Aorta (tissue), 5 donors: ENCODE measurements around the gene RBM47. TPM values are rescaled to one million over a fixed set of nuclear protein-coding genes. Genes with fewer than 3 reads are reported as not detected.
A peak's percentile ranks its signal among the peaks of the same experiment; 100 is the strongest.

ENCODE experiments used
- ATAC-seq: fragments of 200-7000 bp; cut with Tn5 transposase; one replicate; pipeline ENCODE4 v1.9.1; 2022; ENCODE audit warnings: moderate library complexity; ENCODE audit not compliant: low FRiP score
- DNase-seq, 2 donors: peaks; one replicate each; pipeline ENCODE4 v3.0.0-alpha.2; 2020
- H3K27ac ChIP-seq, 2 donors: one replicate each; pipeline ENCODE4 v1.5.1; 2013; ENCODE audit warnings: low read length in 2 of 2, mild to moderate bottlenecking in 2 of 2, moderate library complexity in 2 of 2, control low read depth in 1 of 2, inconsistent platforms in 1 of 2, low read depth in 1 of 2
- H3K27me3 ChIP-seq, 2 donors: one replicate each; pipeline ENCODE4 v1.6.1; 2013; ENCODE audit warnings: control low read depth in 1 of 2, low read length in 1 of 2, mild to moderate bottlenecking in 1 of 2, moderate library complexity in 1 of 2; ENCODE audit not compliant: insufficient read depth in 2 of 2, control insufficient read depth in 1 of 2
- H3K36me3 ChIP-seq, 2 donors: one replicate each; pipeline ENCODE4 v1.6.1; 2013; ENCODE audit warnings: control low read depth in 1 of 2, low read length in 1 of 2, mild to moderate bottlenecking in 1 of 2; ENCODE audit not compliant: insufficient read depth in 2 of 2, control insufficient read depth in 1 of 2
- H3K4me1 ChIP-seq, 2 donors: one replicate each; pipeline ENCODE4 v1.6.1; 2013; ENCODE audit warnings: low read length in 2 of 2, control low read depth in 1 of 2, mild to moderate bottlenecking in 1 of 2, moderate library complexity in 1 of 2; ENCODE audit not compliant: insufficient read depth in 2 of 2, control insufficient read depth in 1 of 2
- H3K4me3 ChIP-seq, 2 donors: one replicate each; pipeline ENCODE4 v1.5.1; 2013; ENCODE audit warnings: low read length in 2 of 2, control low read depth in 1 of 2, mild to moderate bottlenecking in 1 of 2
- H3K9me3 ChIP-seq: one replicate; pipeline ENCODE4 v1.6.1; 2013; ENCODE audit warnings: mild to moderate bottlenecking, low read length; ENCODE audit not compliant: control insufficient read depth
- whole genome bisulfite sequencing, 2 donors: extraction: QIAGEN DNeasy Blood & Tissue Kit; methylation state at CpG; one replicate each; pipeline ENCODE4 v1.1.7; 2013; 5-methylcytosine and 5-hydroxymethylcytosine counted together
- intact Hi-C, 2 donors: fragments of 100-400 bp; cut with DNase I; formaldehyde crosslinking; loops; one replicate each; pipeline versions ENCODE4 v1.14.2 to v1.15.0; 2022
- polyA plus RNA-seq, 2 donors: library from polyadenylated mRNA; stranded (reverse); fragments of 200-250 nt; gene quantifications; one replicate each; pipeline ENCODE4 v1.2.3, GENCODE V29; 2013
- total RNA-seq, 2 donors: library from RNA; stranded (reverse); fragmentation: NEBNext Ultra II Directional; extraction: Animal tissue kit (Norgen Biotek cat#: 25700); gene quantifications; one replicate each; pipeline ENCODE4 v1.2.1, GENCODE V29; 2021
- donor health status: healthy with polysubstance abuse.
- donor health status: Bipolar disorder and iron deficiency.
- donor health status: DM: no; HTN: no; CAD: no.
- donor health status: DM: no; HTN: no; CAD: no.
- donor health status: DM: yes; HTN: yes; CAD: no.

Gene RBM47
- total and polyA plus RNA-seq, 4 donors = 1.8 to 33.5 (median 23.1) TPM

DNA sequence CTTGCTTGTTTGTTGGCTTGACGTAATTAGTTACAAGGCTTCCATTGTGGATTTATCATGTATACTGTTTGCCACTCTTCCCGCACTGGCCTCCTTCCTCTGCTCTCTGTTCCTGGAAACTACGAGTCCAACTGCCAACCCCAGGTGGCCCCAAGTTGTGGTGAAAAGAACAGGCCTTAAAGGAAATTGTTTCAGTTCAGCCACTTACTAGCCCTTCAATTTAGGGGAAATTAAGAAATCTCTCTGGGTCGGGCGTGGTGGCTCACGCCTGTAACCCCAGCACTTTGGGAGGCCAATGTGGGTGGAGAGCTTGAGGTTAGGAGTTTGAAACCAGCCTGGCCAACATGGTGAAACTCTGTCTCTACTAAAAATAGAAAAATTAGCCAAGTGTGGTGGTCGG, 28.0 kb downstream of the RBM47 start:
- H3K27me3 ChIP-seq = no peaks in the 10 kb centered on the region
- no peaks in the 10 kb centered on the region for H3K36me3 ChIP-seq
- no peak overlapping the region for H3K27ac ChIP-seq
- 90 to 93% methylated on average over 7 of the region's 7 CpGs for WGBS, 2 donors
- no peaks in the 10 kb centered on the region for H3K9me3 ChIP-seq
- DNase-seq (peak in 1 of 2 donors; percentile 66), ATAC-seq (no peak)
- H3K4me3 ChIP-seq = no peak overlapping the region
- no peaks in the 10 kb centered on the region for H3K4me1 ChIP-seq
- intact Hi-C loops = no loop called here

DNA sequence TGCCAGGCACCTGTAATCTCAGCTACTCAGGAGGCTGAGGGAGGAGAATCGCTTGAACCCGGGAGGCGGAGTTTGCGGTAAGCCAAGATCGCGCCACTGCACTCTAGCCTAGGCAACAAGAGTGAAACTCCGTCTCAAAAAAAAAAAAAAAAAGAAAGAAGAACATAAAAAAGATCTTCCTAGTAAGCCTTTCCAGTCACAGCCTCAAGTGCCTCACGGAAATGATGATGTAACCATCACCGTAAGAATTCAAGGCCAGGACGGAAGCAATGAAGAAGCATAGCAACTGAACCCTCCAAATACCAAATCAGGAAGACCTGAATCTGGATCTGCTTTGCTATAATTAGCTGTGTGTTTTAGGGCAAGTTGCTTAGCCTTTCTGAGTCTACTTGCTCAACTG, 28.8 kb downstream of the RBM47 start:
- WGBS, 2 donors = 92 to 95% methylated on average over 10 of the region's 10 CpGs
- Histone ChIP-seq H3K36me3 (no peaks in the 10 kb centered on the region), H3K9me3 (no peaks in the 10 kb centered on the region), H3K27me3 (no peaks in the 10 kb centered on the region), H3K4me3 (no peak overlapping the region), H3K27ac (no peak overlapping the region), H3K4me1 (no peaks in the 10 kb centered on the region)
- peak in 1 of 2 donors; percentile 57 for DNase-seq
- no peak for ATAC-seq
- intact Hi-C loops = no loop called here

DNA sequence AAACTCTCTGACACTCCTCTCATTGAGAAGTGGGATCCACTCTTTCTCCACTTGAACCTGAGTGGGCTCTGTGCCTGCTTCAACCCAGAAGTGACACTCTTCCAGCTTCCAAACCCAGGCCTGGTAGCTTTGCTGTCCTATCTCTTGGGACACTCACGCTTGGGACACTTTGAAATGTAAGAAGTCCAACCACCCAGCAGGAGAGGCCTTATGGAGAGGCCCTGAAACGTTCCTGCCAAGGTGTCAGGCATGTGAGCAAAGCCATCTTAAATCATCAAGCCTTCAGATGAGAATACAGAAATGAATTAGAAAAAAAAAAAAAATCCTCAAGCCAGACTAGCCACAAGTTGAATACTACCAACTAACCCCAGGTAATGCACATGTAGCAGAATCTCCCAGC, 30.2 kb downstream of the RBM47 start:
- WGBS, 2 donors = 67 to 77% methylated on average over 2 of the region's 2 CpGs
- Histone ChIP-seq H3K9me3 (no peaks in the 10 kb centered on the region), H3K27me3 (no peaks in the 10 kb centered on the region), H3K4me3 (no peak overlapping the region), H3K27ac (no peak overlapping the region), H3K4me1 (no peaks in the 10 kb centered on the region), H3K36me3 (no peaks in the 10 kb centered on the region)
- DNase-seq = no peak
- intact Hi-C loops = no loop called here
- ATAC-seq = no peak

- H3K27ac ChIP-seq = no peak overlapping the region
- no peaks in the 10 kb centered on the region for H3K4me1 ChIP-seq
- H3K27me3 ChIP-seq = no peaks in the 10 kb centered on the region
- intact Hi-C loops = no loop called here
- ATAC-seq = no peak
- no peaks in the 10 kb centered on the region for H3K36me3 ChIP-seq
- no peak overlapping the region for H3K4me3 ChIP-seq
- 67 to 68% methylated on average over 4 of the region's 4 CpGs for WGBS, 2 donors
- peaks cover 2% of the 10 kb centered on the region for H3K9me3 ChIP-seq
- no peak for DNase-seq
These were observed 33.1 kb downstream of the RBM47 start for GRCh38 chr4:40596522-40596921.

DNA sequence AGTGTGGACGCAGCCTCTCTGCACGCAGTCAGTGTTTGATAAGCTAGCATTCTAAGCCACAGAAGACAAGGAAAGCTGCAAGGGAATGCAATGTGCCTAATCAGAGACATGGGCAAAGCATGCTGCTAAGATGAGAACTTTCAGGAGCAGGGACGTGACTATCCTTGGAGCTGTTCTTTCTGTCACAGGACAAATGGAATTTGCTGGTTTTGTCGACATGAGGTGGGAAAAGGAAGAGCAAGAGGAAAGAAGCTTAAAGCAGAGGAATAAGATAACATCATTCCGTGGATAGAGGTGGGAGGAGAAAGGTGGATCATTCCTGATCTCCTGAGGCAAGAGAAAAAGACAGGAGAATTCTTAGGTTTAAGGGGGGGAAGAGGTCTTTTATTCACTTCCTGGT, 33.7 kb downstream of the RBM47 start:
- H3K27ac ChIP-seq = no peak overlapping the region
- H3K4me1 ChIP-seq = no peaks in the 10 kb centered on the region
- H3K27me3 ChIP-seq = no peaks in the 10 kb centered on the region
- peaks cover 3% of the 10 kb centered on the region for H3K9me3 ChIP-seq
- no peaks in the 10 kb centered on the region for H3K36me3 ChIP-seq
- WGBS, 2 donors = 69 to 75% methylated on average over 5 of the region's 5 CpGs
- no peak overlapping the region for H3K4me3 ChIP-seq
- ATAC-seq (no peak), DNase-seq (no peak)
- intact Hi-C loops = no loop called here

GRCh38 chr4:40594261-40595178, 35.1 kb downstream of the RBM47 start:
- DNase-seq (no peak), ATAC-seq (no peak)
- Histone ChIP-seq H3K4me1 (no peaks in the 10 kb centered on the region), H3K27ac (no peak overlapping the region), H3K4me3 (no peak overlapping the region), H3K9me3 (peaks cover 3% of the 10 kb centered on the region), H3K27me3 (no peaks in the 10 kb centered on the region), H3K36me3 (no peaks in the 10 kb centered on the region)
- 62% methylated on average over 14 of the region's 14 CpGs for WGBS, 2 donors
- intact Hi-C loops = no loop called here

DNA sequence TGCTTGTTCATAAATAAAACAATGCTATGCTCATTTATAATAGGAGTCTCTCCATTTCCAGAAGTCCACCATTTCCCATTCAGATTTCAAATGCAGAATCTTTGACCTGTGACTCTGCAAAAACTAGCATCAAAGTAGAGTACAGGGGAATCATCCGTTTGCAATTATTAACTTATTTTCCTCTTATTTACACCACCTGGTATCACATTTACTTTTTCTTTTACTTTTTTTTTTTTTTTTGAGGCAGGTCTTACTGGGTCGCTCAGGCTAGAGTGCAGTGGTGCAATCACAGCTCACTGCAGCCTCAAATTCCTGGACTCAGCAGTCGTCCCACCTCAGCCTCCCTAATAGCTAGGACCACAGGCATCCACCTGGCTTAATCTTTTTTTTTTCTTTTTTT, 37.6 kb downstream of the RBM47 start:
- Histone ChIP-seq H3K36me3 (no peaks in the 10 kb centered on the region), H3K4me3 (no peak overlapping the region), H3K27me3 (no peaks in the 10 kb centered on the region), H3K4me1 (no peaks in the 10 kb centered on the region), H3K9me3 (peaks cover 3% of the 10 kb centered on the region), H3K27ac (no peak overlapping the region)
- 81 to 86% methylated on average over 3 of the region's 3 CpGs for WGBS, 2 donors
- DNase-seq (no peak), ATAC-seq (no peak)
- intact Hi-C loops = no loop called here

DNA sequence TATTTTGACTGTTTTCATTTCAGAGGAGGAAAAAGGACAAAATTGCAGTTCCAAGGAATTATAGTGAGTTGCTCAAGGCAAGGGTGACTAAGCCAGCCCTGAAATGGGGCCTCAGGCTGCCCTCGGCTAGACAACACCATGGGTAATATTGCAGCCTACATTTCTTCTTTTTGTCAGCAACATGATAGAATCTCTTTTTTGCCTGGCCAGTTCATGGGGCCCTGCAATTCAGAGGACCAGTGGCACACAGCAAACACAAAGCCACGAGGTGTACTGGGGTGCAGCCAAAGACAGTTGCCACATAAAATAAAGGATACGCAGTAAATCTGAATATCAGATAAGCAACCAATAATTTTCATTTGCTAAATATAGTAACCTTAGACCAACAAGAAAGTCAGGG, 41.8 kb downstream of the RBM47 start:
- intact Hi-C loops = no loop called here
- peak; percentile 70 for ATAC-seq
- WGBS, 2 donors = 28 to 33% methylated on average over 3 of the region's 3 CpGs
- no peaks in the 10 kb centered on the region for H3K27me3 ChIP-seq
- peaks cover 3% of the 10 kb centered on the region for H3K9me3 ChIP-seq
- no peak overlapping the region for H3K4me3 ChIP-seq
- no peaks in the 10 kb centered on the region for H3K36me3 ChIP-seq
- H3K4me1 ChIP-seq = no peaks in the 10 kb centered on the region
- H3K27ac ChIP-seq = no peak overlapping the region
- peak in 1 of 2 donors; percentile 54 for DNase-seq

- H3K36me3 ChIP-seq = no peaks in the 10 kb centered on the region
- ATAC-seq (no peak), DNase-seq (no peak)
- intact Hi-C loops = no loop called here
- no peaks in the 10 kb centered on the region for H3K27me3 ChIP-seq
- H3K4me1 ChIP-seq = no peaks in the 10 kb centered on the region
- peaks cover 3% of the 10 kb centered on the region for H3K9me3 ChIP-seq
- WGBS, 2 donors = 71 to 85% methylated on average over 2 of the region's 2 CpGs
- H3K27ac ChIP-seq = no peak overlapping the region
- no peak overlapping the region for H3K4me3 ChIP-seq
These were observed 42.3 kb downstream of the RBM47 start for GRCh38 chr4:40587351-40587750.
